Neural crest cell (in vitro differentiated cells): ENCODE data around the gene GRB2. TPM values are rescaled to one million over a fixed set of nuclear protein-coding genes. Genes with fewer than 3 reads are reported as not detected.

Source experiments
- DNase-seq: peaks from one replicate; pipeline ENCODE4 v3.0.0; 2021; ENCODE audit warnings: low read depth, mixed read lengths, low spot score
- H3K27ac Mint-ChIP-seq: one replicate; pipeline ENCODE4 v1.8.0; 2021; ENCODE audit warnings: mild to moderate bottlenecking, mixed read lengths; ENCODE audit not compliant: unreplicated experiment
- H3K27me3 Mint-ChIP-seq: 2 replicates; pipeline ENCODE4 v1.8.0; 2021; ENCODE audit warnings: low read depth, mild to moderate bottlenecking, mixed read lengths
- H3K36me3 Mint-ChIP-seq: 2 replicates; pipeline ENCODE4 v1.8.0; 2021; ENCODE audit warnings: low read depth, mild to moderate bottlenecking, mixed read lengths
- H3K4me1 Mint-ChIP-seq: 2 replicates; pipeline ENCODE4 v1.8.0; 2021; ENCODE audit warnings: mixed read lengths
- H3K4me3 Mint-ChIP-seq: one replicate; pipeline ENCODE4 v1.8.0; 2021; ENCODE audit warnings: mild to moderate bottlenecking, mixed read lengths
- H3K9me3 Mint-ChIP-seq: 2 replicates; pipeline ENCODE4 v1.8.0; 2021; ENCODE audit warnings: mixed read lengths
- total RNA-seq: library from RNA; stranded (reverse); gene quantifications from 2 replicates; pipeline ENCODE4 v1.2.1, GENCODE V29; 2021
- TF ChIP-seq, protein P1 (sequence below): fragments of 200-600 bp; sonication (generic); conservative IDR thresholded peaks from 2 replicates; pipeline ENCODE4 v1.5.0; 2021; ENCODE audit warnings: antibody characterized with exemption, mild to moderate bottlenecking

GRB2 gene
- total RNA-seq, 1 donor from 2014 or later, result 79.4 TPM

DNA sequence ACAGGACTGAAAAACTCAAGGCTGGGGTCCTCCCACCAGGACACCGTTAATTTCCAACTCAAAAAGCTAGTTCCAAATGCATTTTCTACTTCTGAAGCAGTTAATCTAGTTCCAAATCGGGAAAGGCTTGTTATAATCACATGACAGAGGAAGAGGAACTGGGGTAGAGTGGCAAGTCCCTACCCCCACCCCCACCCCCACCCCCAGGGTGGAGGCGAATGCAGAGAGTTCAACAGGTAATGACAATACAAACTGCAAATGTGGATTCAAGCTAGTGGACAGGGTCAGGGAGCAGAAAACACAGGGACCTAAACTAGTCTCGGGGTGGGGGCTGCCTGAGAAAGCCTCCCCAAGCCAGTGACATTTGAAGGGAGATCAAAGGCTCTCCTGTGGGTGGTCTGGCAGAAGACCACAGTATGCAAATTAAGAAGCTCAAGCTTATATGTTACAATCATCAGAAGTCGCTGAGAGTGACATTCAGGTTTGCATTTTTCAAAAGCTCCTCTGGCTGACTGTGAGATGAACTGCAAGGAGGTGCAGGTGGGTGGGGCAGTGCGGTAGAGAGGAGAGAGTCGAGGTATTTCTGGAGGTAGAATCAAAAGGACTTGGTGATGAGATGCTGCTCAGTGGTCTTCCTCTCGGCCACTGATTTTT is 59.8 kb downstream of the GRB2 start:
- TF ChIP-seq, protein P1, sequence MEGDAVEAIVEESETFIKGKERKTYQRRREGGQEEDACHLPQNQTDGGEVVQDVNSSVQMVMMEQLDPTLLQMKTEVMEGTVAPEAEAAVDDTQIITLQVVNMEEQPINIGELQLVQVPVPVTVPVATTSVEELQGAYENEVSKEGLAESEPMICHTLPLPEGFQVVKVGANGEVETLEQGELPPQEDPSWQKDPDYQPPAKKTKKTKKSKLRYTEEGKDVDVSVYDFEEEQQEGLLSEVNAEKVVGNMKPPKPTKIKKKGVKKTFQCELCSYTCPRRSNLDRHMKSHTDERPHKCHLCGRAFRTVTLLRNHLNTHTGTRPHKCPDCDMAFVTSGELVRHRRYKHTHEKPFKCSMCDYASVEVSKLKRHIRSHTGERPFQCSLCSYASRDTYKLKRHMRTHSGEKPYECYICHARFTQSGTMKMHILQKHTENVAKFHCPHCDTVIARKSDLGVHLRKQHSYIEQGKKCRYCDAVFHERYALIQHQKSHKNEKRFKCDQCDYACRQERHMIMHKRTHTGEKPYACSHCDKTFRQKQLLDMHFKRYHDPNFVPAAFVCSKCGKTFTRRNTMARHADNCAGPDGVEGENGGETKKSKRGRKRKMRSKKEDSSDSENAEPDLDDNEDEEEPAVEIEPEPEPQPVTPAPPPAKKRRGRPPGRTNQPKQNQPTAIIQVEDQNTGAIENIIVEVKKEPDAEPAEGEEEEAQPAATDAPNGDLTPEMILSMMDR, result no peak
- Mint-ChIP-seq H3K4me1 (peaks cover 51% of the 10 kb centered on the region), H3K4me3 (no peak overlapping the region), H3K27me3 (peaks cover 3% of the 10 kb centered on the region), H3K36me3 (no peaks in the 10 kb centered on the region), H3K9me3 (no peaks in the 10 kb centered on the region), H3K27ac (no peak overlapping the region)
- DNase-seq, result no peak

DNA sequence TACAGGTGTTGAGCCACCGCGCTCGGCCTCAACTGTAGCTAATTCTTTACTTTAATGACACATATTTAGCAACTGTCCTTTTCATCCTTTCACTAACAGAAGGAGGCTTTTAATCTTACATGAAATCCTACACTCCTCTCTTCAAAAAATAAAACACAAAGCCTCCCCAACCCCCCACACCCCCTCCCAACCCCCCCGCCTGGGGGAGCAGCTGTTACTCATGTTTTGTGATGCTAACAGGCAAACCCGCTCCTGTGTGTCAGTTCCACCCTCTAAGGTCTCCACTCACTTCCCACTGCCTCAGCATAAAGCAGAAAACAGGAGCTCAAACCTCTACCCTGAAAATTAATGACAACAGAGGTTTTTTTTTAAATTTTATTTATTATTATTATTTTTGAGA is 60.8 kb downstream of the GRB2 start:
- Mint-ChIP-seq H3K27me3 (peaks cover 3% of the 10 kb centered on the region), H3K9me3 (no peaks in the 10 kb centered on the region), H3K4me1 (peaks cover 46% of the 10 kb centered on the region), H3K36me3 (no peaks in the 10 kb centered on the region), H3K27ac (no peak overlapping the region), H3K4me3 (no peak overlapping the region)
- DNase-seq, result no peak
- TF ChIP-seq, protein P1, result no peak

DNA sequence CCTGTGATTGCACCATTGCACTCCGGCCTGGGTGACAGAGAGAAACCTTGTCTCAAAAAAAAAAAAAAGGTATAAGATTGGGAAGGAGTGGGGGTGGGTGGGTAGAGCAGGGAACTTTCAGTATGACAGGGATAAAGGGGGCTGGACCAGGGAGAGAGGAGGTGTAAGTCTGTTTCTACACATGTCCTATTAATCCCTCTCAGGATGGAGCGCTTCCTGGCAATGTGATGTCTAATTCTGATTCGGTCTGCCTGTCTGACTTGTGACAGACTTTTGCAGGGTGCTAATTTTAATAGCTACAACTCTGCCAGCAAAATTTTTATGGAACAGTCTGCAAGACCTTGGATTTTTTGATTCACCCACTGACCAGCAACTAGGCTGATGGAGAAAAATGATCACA is 62.5 kb downstream of the GRB2 start:
- H3K27ac Mint-ChIP-seq, result no peak overlapping the region
- DNase-seq, result no peak
- H3K4me1 Mint-ChIP-seq, result peaks cover 41% of the 10 kb centered on the region
- H3K27me3 Mint-ChIP-seq, result peaks cover 3% of the 10 kb centered on the region
- H3K36me3 Mint-ChIP-seq, result no peaks in the 10 kb centered on the region
- H3K9me3 Mint-ChIP-seq, result no peaks in the 10 kb centered on the region
- TF ChIP-seq, protein P1, result no peak
- H3K4me3 Mint-ChIP-seq, result no peak overlapping the region

DNA sequence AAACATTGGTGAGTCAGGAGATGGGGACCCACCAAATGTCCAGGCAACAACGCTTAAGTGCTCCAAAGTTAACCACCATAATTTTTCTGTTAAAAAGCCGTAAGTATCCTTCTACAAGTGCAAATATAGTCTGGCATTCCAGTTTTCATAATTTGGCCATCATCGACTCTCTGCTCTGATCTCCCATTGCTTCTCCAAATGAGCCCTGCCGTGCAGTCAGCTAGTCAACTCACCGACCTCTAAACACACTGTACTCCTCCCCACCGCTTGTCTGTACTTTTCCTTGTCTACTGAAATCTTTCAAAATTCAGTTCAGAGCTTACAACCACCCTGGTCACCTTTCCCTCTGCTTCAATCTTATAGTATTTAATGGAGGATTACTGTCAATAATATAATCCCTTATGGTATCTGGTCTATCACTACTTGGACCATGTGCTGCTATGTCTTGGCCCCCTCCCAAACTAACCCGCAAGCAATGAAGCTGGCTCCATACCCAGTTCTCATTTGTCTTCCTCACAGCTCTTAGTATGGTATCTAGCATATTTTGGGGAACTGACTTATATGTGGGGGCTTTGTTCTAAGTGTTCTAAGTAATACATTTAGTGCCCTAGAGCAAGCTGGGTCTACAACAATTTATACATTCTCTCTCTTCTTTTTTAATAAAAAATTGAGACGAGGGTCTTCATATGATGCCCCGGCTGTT is 63.5 kb downstream of the GRB2 start:
- Mint-ChIP-seq H3K27ac (no peak overlapping the region), H3K9me3 (no peaks in the 10 kb centered on the region), H3K27me3 (peaks cover 3% of the 10 kb centered on the region), H3K4me3 (no peak overlapping the region), H3K4me1 (peaks cover 33% of the 10 kb centered on the region), H3K36me3 (no peaks in the 10 kb centered on the region)
- TF ChIP-seq, protein P1, result no peak
- no peak for DNase-seq

DNA sequence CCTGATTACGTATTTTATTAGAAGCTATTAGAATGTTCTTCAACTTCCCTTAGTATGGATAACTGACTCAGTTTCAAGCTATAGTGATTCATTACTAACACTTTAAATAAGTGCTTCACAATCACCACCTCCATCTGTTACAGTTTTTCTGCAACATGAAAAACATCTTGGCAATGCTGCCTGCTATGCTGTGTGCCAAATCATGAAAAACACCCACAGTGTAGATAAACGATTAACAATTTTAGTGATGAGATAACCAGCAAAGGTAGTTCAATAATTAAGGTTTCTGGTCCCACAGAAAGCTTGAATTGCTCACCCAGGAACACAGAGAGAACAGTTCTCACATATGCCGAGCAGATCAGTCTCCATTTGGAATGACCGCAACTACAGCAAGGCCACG is 64.8 kb downstream of the GRB2 start:
- Mint-ChIP-seq H3K4me1 (peaks cover 34% of the 10 kb centered on the region), H3K4me3 (no peak overlapping the region), H3K9me3 (no peaks in the 10 kb centered on the region), H3K27ac (no peak overlapping the region), H3K27me3 (peaks cover 3% of the 10 kb centered on the region), H3K36me3 (no peaks in the 10 kb centered on the region)
- TF ChIP-seq, protein P1, result no peak
- DNase-seq, result no peak
